HG02763 (cell line): ENCODE measurements around the gene TADA2B.

Experiments used
- ATAC-seq: cut with Tn5 transposase; IDR thresholded peaks from one replicate; pipeline ENCODE4 v1.9.1; 2021; ENCODE audit warnings: mild to moderate bottlenecking, moderate library complexity; ENCODE audit not compliant: unreplicated experiment

TADA2B gene

GRCh38 chr4:7017446-7018048 lies 25.6 kb upstream of the TADA2B start:
- no peak for ATAC-seq

GRCh38 chr4:7018281-7018680 lies 24.9 kb upstream of the TADA2B start:
- no peak for ATAC-seq

GRCh38 chr4:7019367-7019766 lies 23.8 kb upstream of the TADA2B start:
- ATAC-seq: no peak

- no peak for ATAC-seq
These were observed 22.9 kb upstream of the TADA2B start for GRCh38 chr4:7020290-7020689.

- ATAC-seq: no peak
These were observed 22.3 kb upstream of the TADA2B start for GRCh38 chr4:7020856-7021255.

- no peak for ATAC-seq
These were observed 21.8 kb upstream of the TADA2B start for GRCh38 chr4:7021355-7021754.

GRCh38 chr4:7021930-7022664 lies 21.1 kb upstream of the TADA2B start:
- no peak for ATAC-seq

GRCh38 chr4:7023486-7023885 lies 19.7 kb upstream of the TADA2B start:
- ATAC-seq: no peak

- ATAC-seq: no peak
These were observed 19.3 kb upstream of the TADA2B start for GRCh38 chr4:7023901-7024300.

GRCh38 chr4:7024336-7024890 lies 18.8 kb upstream of the TADA2B start:
- no peak for ATAC-seq

GRCh38 chr4:7025040-7025602 lies 18.1 kb upstream of the TADA2B start:
- ATAC-seq: no peak

- no peak for ATAC-seq
These were observed 17.1 kb upstream of the TADA2B start for GRCh38 chr4:7026107-7026506.

- ATAC-seq: no peak
These were observed 15.9 kb upstream of the TADA2B start for GRCh38 chr4:7027284-7027683.

- ATAC-seq: no peak
These were observed 15.3 kb upstream of the TADA2B start for GRCh38 chr4:7027913-7028312.

GRCh38 chr4:7029212-7029611 lies 14.0 kb upstream of the TADA2B start:
- ATAC-seq: no peak

- ATAC-seq: no peak
These were observed 13.3 kb upstream of the TADA2B start for GRCh38 chr4:7029921-7030320.

GRCh38 chr4:7030856-7031255 lies 12.3 kb upstream of the TADA2B start:
- ATAC-seq: no peak

- no peak for ATAC-seq
These were observed 11.4 kb upstream of the TADA2B start for GRCh38 chr4:7031558-7032449.

- ATAC-seq: no peak
These were observed 10.6 kb upstream of the TADA2B start for GRCh38 chr4:7032596-7032995.

- ATAC-seq: no peak
These were observed 8.7 kb upstream of the TADA2B start for GRCh38 chr4:7034262-7035081.
